GM13977 (cell line): ENCODE results near the gene RNF227.

Experiments used
- DNase-seq: peaks from one replicate; pipeline ENCODE4 v3.0.0; 2012; ENCODE audit warnings: low spot score
- in situ Hi-C: fragments of 300-500 bp; cut with MboI; formaldehyde crosslinking; loops from one replicate; pipeline ENCODE4 v1.12.0; 2022; ENCODE audit warnings: low sequenced_read_pairs, low pct_unique_long_range_greater_than_20kb, mixed read lengths, inconsistent platforms; ENCODE audit not compliant: unreplicated experiment
- TF ChIP-seq, protein P1 (sequence below): IDR thresholded peaks from 2 replicates; pipeline ENCODE4 v1.5.1; 2012; ENCODE audit warnings: mild to moderate bottlenecking, control low read depth; ENCODE audit not compliant: insufficient read depth; ENCODE audit errors: extremely low read depth, missing control alignments

RNF227 gene

DNA sequence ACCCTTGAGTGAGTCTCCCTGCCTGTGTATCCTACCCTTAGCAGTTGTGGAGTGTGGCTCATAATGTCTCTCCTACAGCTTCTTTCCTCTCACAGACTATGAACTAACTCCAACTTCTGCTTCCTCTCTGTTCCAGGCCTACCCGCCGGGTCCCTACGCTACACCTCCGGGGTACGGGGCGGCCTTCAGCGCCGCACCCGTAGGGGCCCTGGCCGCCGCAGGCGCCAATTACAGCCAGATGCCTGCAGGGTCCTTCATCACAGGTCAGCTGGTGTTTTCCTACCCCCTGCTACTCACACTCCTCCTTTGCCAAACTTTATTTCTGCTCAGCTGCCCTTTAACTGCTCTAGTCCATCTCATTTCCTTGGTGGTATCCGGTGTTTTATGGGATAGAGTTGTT lies 5.4 kb downstream of the RNF227 start:
- TF ChIP-seq, protein P1, sequence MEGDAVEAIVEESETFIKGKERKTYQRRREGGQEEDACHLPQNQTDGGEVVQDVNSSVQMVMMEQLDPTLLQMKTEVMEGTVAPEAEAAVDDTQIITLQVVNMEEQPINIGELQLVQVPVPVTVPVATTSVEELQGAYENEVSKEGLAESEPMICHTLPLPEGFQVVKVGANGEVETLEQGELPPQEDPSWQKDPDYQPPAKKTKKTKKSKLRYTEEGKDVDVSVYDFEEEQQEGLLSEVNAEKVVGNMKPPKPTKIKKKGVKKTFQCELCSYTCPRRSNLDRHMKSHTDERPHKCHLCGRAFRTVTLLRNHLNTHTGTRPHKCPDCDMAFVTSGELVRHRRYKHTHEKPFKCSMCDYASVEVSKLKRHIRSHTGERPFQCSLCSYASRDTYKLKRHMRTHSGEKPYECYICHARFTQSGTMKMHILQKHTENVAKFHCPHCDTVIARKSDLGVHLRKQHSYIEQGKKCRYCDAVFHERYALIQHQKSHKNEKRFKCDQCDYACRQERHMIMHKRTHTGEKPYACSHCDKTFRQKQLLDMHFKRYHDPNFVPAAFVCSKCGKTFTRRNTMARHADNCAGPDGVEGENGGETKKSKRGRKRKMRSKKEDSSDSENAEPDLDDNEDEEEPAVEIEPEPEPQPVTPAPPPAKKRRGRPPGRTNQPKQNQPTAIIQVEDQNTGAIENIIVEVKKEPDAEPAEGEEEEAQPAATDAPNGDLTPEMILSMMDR = no peak
- in situ Hi-C loops = loop anchor here (10.0 kb wide), 1 partner anchor 74 kb away; no protein-coding TSS in a partner anchor
- DNase-seq = no peak

- TF ChIP-seq, protein P1 = no peak
- in situ Hi-C loops = loop anchor here (10.0 kb wide), 1 partner anchor 75 kb away; no protein-coding TSS in a partner anchor
- DNase-seq = no peak
Measured at GRCh38 chr17:7910281-7910680, 5.8 kb downstream of the RNF227 start.

DNA sequence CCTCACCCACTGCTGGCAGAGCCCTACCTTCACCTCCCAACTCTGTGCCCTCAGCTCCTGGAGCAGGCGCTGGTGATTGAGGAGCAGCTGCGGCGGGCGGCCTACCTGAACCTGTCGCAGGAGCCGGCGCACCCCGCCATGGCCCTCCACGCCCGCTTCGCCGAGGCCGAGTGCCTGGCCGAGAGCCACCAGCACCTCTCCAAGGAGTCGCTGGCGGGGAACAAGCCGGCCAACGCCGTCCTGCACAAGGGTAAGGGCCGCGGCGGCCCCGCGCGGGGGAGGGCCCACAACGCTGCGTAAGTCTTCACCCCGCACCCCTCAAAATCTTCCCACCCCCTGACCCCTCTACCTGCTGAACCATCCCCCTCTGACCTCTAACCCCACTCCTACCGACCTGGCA lies 7.0 kb downstream of the RNF227 start:
- in situ Hi-C loops = no loop called here
- TF ChIP-seq, protein P1 = no peak
- DNase-seq = no peak

DNA sequence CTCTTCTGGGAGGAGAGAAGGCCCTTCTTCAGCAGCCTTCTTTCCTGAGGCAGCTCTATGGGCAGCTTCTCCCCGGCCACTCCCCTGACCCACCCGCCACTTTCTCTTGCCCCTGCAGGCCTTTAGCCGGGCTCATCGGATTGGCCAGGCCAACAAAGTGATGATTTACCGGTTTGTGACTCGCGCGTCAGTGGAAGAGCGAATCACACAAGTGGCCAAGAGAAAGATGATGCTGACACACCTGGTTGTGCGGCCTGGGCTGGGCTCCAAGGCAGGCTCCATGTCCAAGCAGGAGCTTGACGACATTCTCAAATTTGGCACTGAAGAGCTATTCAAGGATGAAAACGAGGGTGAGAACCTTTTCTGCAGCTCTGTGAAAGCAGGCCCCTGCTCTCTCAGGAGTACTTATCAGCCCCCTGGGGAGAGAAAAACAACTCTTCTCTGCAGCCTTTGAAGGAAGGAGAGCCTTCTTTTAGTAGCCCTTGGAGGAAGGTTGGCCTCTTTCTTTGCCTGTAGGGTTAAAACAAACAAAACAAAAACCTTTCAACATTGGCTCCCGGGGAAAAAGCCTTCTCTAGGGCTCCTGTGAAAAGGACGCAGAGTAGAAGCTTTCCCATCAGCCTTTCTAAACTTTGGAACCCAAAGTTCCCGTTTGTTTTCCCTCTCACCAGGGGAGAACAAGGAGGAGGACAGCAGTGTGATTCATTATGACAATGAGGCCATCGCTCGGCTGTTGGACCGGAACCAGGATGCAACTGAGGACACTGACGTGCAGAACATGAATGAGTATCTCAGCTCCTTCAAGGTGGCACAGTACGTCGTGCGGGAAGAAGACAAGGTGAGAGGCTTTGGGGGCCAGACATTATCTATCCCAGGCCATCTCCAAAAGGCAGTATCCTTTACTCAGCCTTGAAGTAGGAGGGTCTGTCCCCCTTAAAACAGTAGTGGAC lies 12.7 kb downstream of the RNF227 start:
- no peak for DNase-seq
- TF ChIP-seq, protein P1 = no peak
- in situ Hi-C loops = no loop called here

DNA sequence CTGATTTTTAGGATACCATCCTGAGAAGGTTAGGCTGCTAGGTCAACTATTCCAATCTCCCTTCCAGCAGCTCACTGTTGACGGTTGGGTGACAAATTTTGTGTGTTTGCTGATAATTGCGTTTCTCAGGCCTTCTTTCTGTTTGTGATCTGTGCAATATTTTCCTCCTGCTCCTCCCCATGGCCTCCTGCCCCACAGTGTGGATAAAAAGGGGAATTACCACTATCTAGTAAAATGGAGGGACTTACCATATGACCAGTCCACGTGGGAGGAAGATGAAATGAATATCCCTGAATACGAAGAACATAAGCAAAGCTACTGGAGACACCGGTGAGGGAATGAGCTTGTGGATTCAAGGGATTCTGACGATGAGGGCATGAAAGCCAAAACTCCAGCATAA lies 18.3 kb downstream of the RNF227 start:
- in situ Hi-C loops = no loop called here
- no peak for DNase-seq
- TF ChIP-seq, protein P1 = peak; percentile 24

- TF ChIP-seq, protein P1 = no peak
- in situ Hi-C loops = no loop called here
- DNase-seq = no peak
Measured at GRCh38 chr17:7897090-7897489, 19.0 kb downstream of the RNF227 start.
